GM12873 (cell line): ENCODE measurements around the gene HDAC4.
A peak's percentile ranks its signal among the peaks of the same experiment; 100 is the strongest.

Source experiments
- CTCF ChIP-seq: IDR thresholded peaks from 2 replicates; pipeline ENCODE4 v1.5.1; 2012; ENCODE audit warnings: low read depth, mild to moderate bottlenecking, moderate library complexity, low read length, control low read depth; ENCODE audit not compliant: insufficient read depth; ENCODE audit errors: missing control alignments

Gene HDAC4

DNA sequence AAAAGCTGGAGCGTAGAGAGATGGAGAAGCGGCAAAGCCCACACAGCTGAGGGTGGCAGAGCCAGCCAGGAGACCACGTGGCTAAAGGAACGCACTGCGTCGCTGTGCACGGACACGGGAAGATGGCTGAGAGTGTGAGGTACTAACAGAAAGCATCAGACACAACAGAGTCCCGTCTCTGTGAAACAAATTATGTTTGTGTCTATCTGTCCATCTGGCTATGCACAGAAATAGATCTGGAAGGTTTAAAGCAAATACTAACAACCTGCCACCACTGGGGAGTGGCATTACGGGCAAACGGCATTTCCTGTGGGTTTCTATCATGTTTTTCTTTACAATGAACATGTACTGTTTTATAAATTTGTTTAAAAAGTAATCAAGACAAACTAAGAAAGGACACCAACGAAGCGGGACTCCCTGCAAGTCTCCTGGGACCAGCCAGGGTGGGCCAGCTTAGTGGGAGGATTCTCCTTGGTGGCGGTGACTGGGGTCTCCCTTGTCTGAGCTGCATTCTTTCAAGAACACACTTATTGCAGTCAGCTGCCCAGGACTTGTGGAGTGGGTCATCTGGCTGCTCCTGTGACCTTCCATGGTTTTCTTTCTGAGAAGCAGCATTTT lies 290.8 kb downstream of the HDAC4 start:
- no peak for TF ChIP-seq CTCF

GRCh38 chr2:239109041-239109927 lies 291.5 kb downstream of the HDAC4 start:
- TF ChIP-seq CTCF: no peak

GRCh38 chr2:239108459-239108858 lies 292.4 kb downstream of the HDAC4 start:
- TF ChIP-seq CTCF: no peak

DNA sequence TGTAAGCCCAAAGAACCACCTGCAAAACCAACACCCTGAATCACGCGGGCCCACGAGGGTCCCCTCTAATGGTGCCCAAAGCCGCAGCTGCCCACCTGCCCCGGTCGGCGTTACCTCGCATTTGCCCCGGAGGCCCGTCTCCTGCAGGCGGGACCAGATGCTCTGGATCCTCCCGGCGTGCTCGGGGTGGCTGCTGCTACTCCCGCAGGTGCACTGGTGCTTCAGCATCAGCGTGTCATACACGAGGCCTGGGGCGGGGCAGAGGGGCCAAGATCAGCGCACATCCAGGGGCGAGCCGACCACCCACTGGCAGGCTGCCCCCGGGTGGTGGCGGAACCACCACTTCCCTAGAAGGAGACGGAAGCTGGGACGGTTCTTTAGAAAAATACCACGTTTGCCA lies 292.9 kb downstream of the HDAC4 start:
- no peak for TF ChIP-seq CTCF

GRCh38 chr2:239106966-239107365 lies 293.9 kb downstream of the HDAC4 start:
- no peak for TF ChIP-seq CTCF

- TF ChIP-seq CTCF: peak; percentile 55
These were observed 294.4 kb downstream of the HDAC4 start for GRCh38 chr2:239106314-239106908.

DNA sequence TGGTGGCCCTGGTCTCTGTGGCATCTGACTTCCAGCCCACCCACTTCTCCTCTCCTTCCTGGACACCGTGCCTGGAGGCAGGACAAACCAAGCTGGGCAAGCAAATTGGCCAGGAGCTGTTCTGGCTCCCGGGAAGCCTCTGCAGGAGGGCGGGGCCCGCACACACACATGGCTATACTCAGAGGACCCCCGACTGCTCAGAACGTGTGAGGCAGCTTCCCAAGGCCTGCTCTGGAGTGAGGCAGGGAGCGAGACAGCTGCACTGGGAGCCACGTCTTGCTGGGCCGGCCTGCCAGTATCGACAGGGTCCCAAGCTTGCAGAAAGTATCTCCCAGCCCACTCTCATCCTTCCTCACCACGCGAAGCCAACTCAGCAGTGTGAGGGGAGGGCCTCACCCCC lies 295.6 kb downstream of the HDAC4 start:
- no peak for TF ChIP-seq CTCF
